Endothelial cell of umbilical vein (primary cell): Measurements from ENCODE around the gene DLEC1. TPM values are rescaled to one million over a fixed set of nuclear protein-coding genes. Genes with fewer than 3 reads are reported as not detected.
A peak's percentile ranks its signal among the peaks of the same experiment; 100 is the strongest.

Experiments
- BruUV-seq: library from RNA; stranded (reverse); fragments of 400-500 nt; replicated peaks from 2 replicates; lab custom pipeline; 2021; lab: Mats Ljungman, UMichigan
- CTCF ChIA-PET: fragments of 300-600, 350-600 bp; sonication (Branson Sonifier 250); formaldehyde crosslinking; loops from one replicate; lab custom pipeline; 2021; ENCODE audit warnings: antibody characterized with exemption, inconsistent platforms; lab: Charles Lee
- POLR2A ChIA-PET: fragments of 300-600, 350-600 bp; sonication (Branson Sonifier 250); formaldehyde crosslinking; loops from one replicate; lab custom pipeline; 2021; ENCODE audit warnings: antibody characterized with exemption, inconsistent platforms; lab: Charles Lee
- DNase-seq: peaks from one replicate; pipeline ENCODE4 v3.0.0-alpha.2; 2011; ENCODE audit warnings: low read depth, low spot score
- FAIRE-seq: peaks from 2 replicates; lab custom pipeline; 2011; peaks lifted over from hg19 to GRCh38; lab: Jason Lieb, UNC
- H2AFZ ChIP-seq: 2 replicates; pipeline ENCODE4 v1.6.0; 2012; ENCODE audit warnings: low read depth, low read length, control low read depth, inconsistent platforms
- H3K27ac ChIP-seq: 2 replicates; pipeline ENCODE4 v1.5.1; 2011; ENCODE audit warnings: low read depth, mild to moderate bottlenecking, control low read depth, low read length, moderate library complexity; ENCODE audit not compliant: insufficient read depth
- H3K27me3 ChIP-seq, 2 experiments: 2 replicates each; pipeline versions ENCODE4 v1.6.0 to v1.6.1; 2011; ENCODE audit warnings: low read length in 2 of 2, mixed read lengths in 1 of 2; ENCODE audit not compliant: control insufficient read depth in 2 of 2, insufficient read depth in 2 of 2
- H3K36me3 ChIP-seq, 2 experiments: 2 replicates in 1 of 2; 3 replicates in 1 of 2; pipeline ENCODE4 v1.5.1; 2011; ENCODE audit warnings: low read length in 2 of 2, mild to moderate bottlenecking in 1 of 2, moderate library complexity in 1 of 2; ENCODE audit not compliant: control insufficient read depth in 2 of 2, insufficient read depth in 2 of 2; ENCODE audit errors: extremely low read depth in 1 of 2
- H3K4me1 ChIP-seq: 3 replicates; pipeline ENCODE4 v1.5.1; 2011; ENCODE audit warnings: mild to moderate bottlenecking, low read length; ENCODE audit not compliant: control insufficient read depth, insufficient read depth; ENCODE audit errors: extremely low read depth
- H3K4me2 ChIP-seq: 2 replicates; pipeline ENCODE4 v1.6.1; 2011; ENCODE audit warnings: low read length, control low read depth, mixed read lengths; ENCODE audit not compliant: insufficient read depth
- H3K4me3 ChIP-seq, 3 experiments: fragments of 200-600 bp in 1 of 3; sonication (generic), shearing (Covaris generic) in 1 of 3; replicated peaks in 1 of 3; 2 replicates each; pipeline ENCODE4 v1.5.1; 2011 to 2016; ENCODE audit warnings: control low read depth in 3 of 3, low read length in 3 of 3, mild to moderate bottlenecking in 2 of 3, inconsistent platforms in 1 of 3, low read depth in 1 of 3, moderate library complexity in 1 of 3; ENCODE audit not compliant: insufficient read depth in 1 of 3
- H3K79me2 ChIP-seq: 2 replicates; pipeline ENCODE4 v1.6.0; 2012; ENCODE audit warnings: low read length, inconsistent platforms; ENCODE audit not compliant: control insufficient read depth, insufficient read depth
- H3K9ac ChIP-seq: replicated peaks from 2 replicates; pipeline ENCODE3; 2011; ENCODE audit warnings: low read length, control low read depth; ENCODE audit not compliant: insufficient read depth; ENCODE audit errors: extremely low read depth
- H3K9me1 ChIP-seq: replicated peaks from 3 replicates; pipeline ENCODE4 v1.6.0; 2011; ENCODE audit warnings: mild to moderate bottlenecking, low read length; ENCODE audit not compliant: control insufficient read depth, insufficient read depth; ENCODE audit errors: extremely low read depth
- H3K9me3 ChIP-seq: replicated peaks from 2 replicates; pipeline ENCODE4 v1.5.1; 2012; ENCODE audit warnings: low read length, inconsistent platforms; ENCODE audit not compliant: control insufficient read depth, insufficient read depth
- H4K20me1 ChIP-seq: replicated peaks from 2 replicates; pipeline ENCODE3; 2011; ENCODE audit warnings: mild to moderate bottlenecking, low read length; ENCODE audit not compliant: control insufficient read depth, insufficient read depth; ENCODE audit errors: extremely low read depth
- EZH2 ChIP-seq: IDR thresholded peaks from 2 replicates; pipeline ENCODE4 v1.6.1; 2012; ENCODE audit warnings: borderline replicate concordance, low read depth, mild to moderate bottlenecking, moderate library complexity, low read length, inconsistent platforms; ENCODE audit not compliant: severe bottlenecking
- FOS ChIP-seq: IDR thresholded peaks from 2 replicates; pipeline ENCODE4 v1.6.1; 2011; ENCODE audit warnings: mild to moderate bottlenecking, low read length, moderate library complexity, borderline replicate concordance; ENCODE audit not compliant: insufficient read depth
- MAX ChIP-seq: IDR thresholded peaks from 2 replicates; pipeline ENCODE4 v1.6.1; 2011; ENCODE audit not compliant: insufficient read depth, insufficient read length
- POLR2A ChIP-seq: IDR thresholded peaks from 2 replicates; pipeline ENCODE4 v1.6.1; 2012; ENCODE audit warnings: low read depth, mild to moderate bottlenecking, control low read depth, low read length
- dilution Hi-C: fragments of 300-500 bp; cut with MboI; formaldehyde crosslinking; loops from one replicate; pipeline ENCODE4 v1.15.0; 2019; ENCODE audit warnings: low sequenced_read_pairs; ENCODE audit not compliant: extremely low pct_ligation_motif_present
- intact Hi-C: fragments of 100-400 bp; cut with micrococcal nuclease; formaldehyde crosslinking; loops from one replicate; pipeline ENCODE4 v1.10.0; 2022
- polyA plus RNA-seq, 4 experiments: library from polyadenylated mRNA; depleted of rRNA in 3 of 4; stranded (reverse) in 3 of 4; unstranded in 1 of 4; fragments of >200 nt; gene quantifications; 2 replicates each; pipeline versions ENCODE4 v1.2.1 to v1.2.3, GENCODE V29; 2011 to 2012; ENCODE audit warnings: missing spikeins in 1 of 4
- total RNA-seq: library from RNA; stranded (reverse); gene quantifications from 2 replicates; pipeline ENCODE4 v1.2.3, GENCODE V29; 2021
- TF ChIP-seq, protein P1 (sequence below), 2 donors: IDR thresholded peaks; 1 replicate in 1 of 2; 2 replicates in 1 of 2; pipeline ENCODE4 v1.5.1; 2011; ENCODE audit warnings: low read length in 2 of 2, mild to moderate bottlenecking in 2 of 2, moderate library complexity in 2 of 2, control low read depth in 1 of 2, inconsistent platforms in 1 of 2, low read depth in 1 of 2; ENCODE audit not compliant: insufficient read depth in 1 of 2; ENCODE audit errors: extremely low read depth in 1 of 2

DLEC1 gene
- total and polyA plus RNA-seq, 2 donors (not counting 3 experiments of a cell fraction or from before 2014, with no cell fraction given): not detected

DNA sequence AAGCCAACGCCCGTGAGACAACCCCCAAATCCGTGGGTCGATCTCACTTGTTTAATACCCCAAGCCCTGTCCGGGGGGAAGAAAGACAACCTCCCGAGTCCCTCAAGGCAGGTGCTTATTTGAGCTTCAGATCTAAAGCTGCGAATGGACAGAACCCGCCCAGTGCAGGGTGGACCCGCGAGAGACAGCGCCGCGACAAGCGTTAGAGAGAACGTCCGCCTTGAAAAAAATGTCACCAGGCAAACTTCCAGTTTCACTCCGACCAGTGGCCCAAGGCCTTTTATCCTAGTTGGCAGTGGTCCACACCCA lies 125.6 kb downstream of the DLEC1 start:
- ChIA-PET CTCF (interaction anchor here (1.0 to 5.7 kb wide), 12 partner anchors 11 to 491 kb away, joined by 3 to 43 read pairs (median 5); partner anchors contain the start of genes ACAA1, EXOG, MYD88 and XYLB), POLR2A (interaction anchor here (0.9 to 1.9 kb wide), 6 partner anchors 22 to 83 kb away, joined by 3 to 22 read pairs (median 3); partner anchors contain the start of gene ACAA1)
- H3K79me2 ChIP-seq: peaks cover 34% of the 10 kb centered on the region
- H3K36me3 ChIP-seq: no peaks in the 10 kb centered on the region
- no peaks in the 10 kb centered on the region for H3K9me1 ChIP-seq
- TSS peak; percentile 90 for BruUV-seq
- peak overlapping the region; percentile 44 to 62 (median 55) for H3K4me3 ChIP-seq
- DNase-seq: no peak
- no peaks in the 10 kb centered on the region for H3K27me3 ChIP-seq
- H3K4me2 ChIP-seq: peak overlapping the region; percentile 46
- H4K20me1 ChIP-seq: no peaks in the 10 kb centered on the region
- H2AFZ ChIP-seq: peak overlapping the region; percentile 72
- FAIRE-seq: no peak
- H3K4me1 ChIP-seq: peaks cover 4% of the 10 kb centered on the region
- H3K27ac ChIP-seq: peak overlapping the region; percentile 81
- intact Hi-C loops (no loop called here), dilution Hi-C loops (no loop called here)
- no peaks in the 10 kb centered on the region for H3K9me3 ChIP-seq
- H3K9ac ChIP-seq: peak overlapping the region; percentile 74
- TF ChIP-seq EZH2: no peak
- TF ChIP-seq, protein P1, sequence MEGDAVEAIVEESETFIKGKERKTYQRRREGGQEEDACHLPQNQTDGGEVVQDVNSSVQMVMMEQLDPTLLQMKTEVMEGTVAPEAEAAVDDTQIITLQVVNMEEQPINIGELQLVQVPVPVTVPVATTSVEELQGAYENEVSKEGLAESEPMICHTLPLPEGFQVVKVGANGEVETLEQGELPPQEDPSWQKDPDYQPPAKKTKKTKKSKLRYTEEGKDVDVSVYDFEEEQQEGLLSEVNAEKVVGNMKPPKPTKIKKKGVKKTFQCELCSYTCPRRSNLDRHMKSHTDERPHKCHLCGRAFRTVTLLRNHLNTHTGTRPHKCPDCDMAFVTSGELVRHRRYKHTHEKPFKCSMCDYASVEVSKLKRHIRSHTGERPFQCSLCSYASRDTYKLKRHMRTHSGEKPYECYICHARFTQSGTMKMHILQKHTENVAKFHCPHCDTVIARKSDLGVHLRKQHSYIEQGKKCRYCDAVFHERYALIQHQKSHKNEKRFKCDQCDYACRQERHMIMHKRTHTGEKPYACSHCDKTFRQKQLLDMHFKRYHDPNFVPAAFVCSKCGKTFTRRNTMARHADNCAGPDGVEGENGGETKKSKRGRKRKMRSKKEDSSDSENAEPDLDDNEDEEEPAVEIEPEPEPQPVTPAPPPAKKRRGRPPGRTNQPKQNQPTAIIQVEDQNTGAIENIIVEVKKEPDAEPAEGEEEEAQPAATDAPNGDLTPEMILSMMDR (IDR thresholded peaks at IDR 0.05; ENCODE audit: extremely low read depth in 1 of 2, insufficient read depth in 1 of 2, low read depth in 1 of 2, low read length in 2 of 2): no peak
- TF ChIP-seq MAX: no peak
- TF ChIP-seq FOS: no peak
- no peak for TF ChIP-seq POLR2A
